Stimulated activated naive CD8-positive, alpha-beta T cell treated with anti-CD3 and anti-CD28 coated beads, Interleukin-15, Interleukin-2, amounts not matched to agents 100 U/mL and 50 U/mL, for 24 hours (primary cell): Measurements from ENCODE around the gene MYOCOS.
"Not testable (repeated sequence)": the region's sequence is repeated elsewhere in the genome, so short reads cannot be mapped to it uniquely, and the experiment has no call there.

Experiments used
- ATAC-seq: fragments of 150-1000 bp; cut with Tn5 transposase; one replicate; pipeline ENCODE4 v1.10.0; 2021
- DNase-seq: peaks from one replicate; pipeline ENCODE4 v3.0.0; 2021

Gene MYOCOS

GRCh38 chr1:171625225-171625624, 3.2 kb downstream of the MYOCOS start:
- DNase-seq (no peak), ATAC-seq (no peak)

- DNase-seq (no peak), ATAC-seq (no peak)
These were observed 5.0 kb downstream of the MYOCOS start for GRCh38 chr1:171627020-171627419.

- no peak for ATAC-seq
- DNase-seq: no peak
These were observed 6.2 kb downstream of the MYOCOS start for GRCh38 chr1:171628225-171628624.

- ATAC-seq: no peak
- DNase-seq: no peak
These were observed 13.6 kb downstream of the MYOCOS start for GRCh38 chr1:171635661-171636060.

GRCh38 chr1:171636141-171636540, 14.1 kb downstream of the MYOCOS start:
- DNase-seq (no peak), ATAC-seq (no peak)

GRCh38 chr1:171637928-171638576, 16.0 kb downstream of the MYOCOS start:
- DNase-seq (no peak), ATAC-seq (no peak)

- DNase-seq (no peak), ATAC-seq (no peak)
These were observed 18.2 kb downstream of the MYOCOS start for GRCh38 chr1:171640225-171640624.

- ATAC-seq: no peak
These were observed 19.2 kb downstream of the MYOCOS start for GRCh38 chr1:171641076-171641864.

GRCh38 chr1:171642197-171642596, 20.2 kb downstream of the MYOCOS start:
- DNase-seq: no peak
- ATAC-seq: no peak

More at GRCh38 chr1:171641076-171641864, 19.2 kb downstream of the MYOCOS start:
- no peak for DNase-seq

- no peak for ATAC-seq
- no peak for DNase-seq
These were observed 21.1 kb downstream of the MYOCOS start for GRCh38 chr1:171643156-171643555.

- ATAC-seq: peak; percentile 85
- DNase-seq: peak; percentile 71
These were observed 22.9 kb downstream of the MYOCOS start for GRCh38 chr1:171644805-171645483.

- ATAC-seq: no peak
- DNase-seq: no peak
These were observed 23.7 kb downstream of the MYOCOS start for GRCh38 chr1:171645553-171646248.

- DNase-seq: no peak
- no peak for ATAC-seq
These were observed 24.2 kb downstream of the MYOCOS start for GRCh38 chr1:171646249-171646560.

GRCh38 chr1:171652234-171652822, 30.3 kb downstream of the MYOCOS start, which contains the start of gene MYOC:
Gene MYOC, minus strand, starts transcription at chr1:171652688. Its CDS starts 77 bp downstream, at chr1:171652611.
- DNase-seq (no peak), ATAC-seq (no peak)

- ATAC-seq: no peak
- DNase-seq: no peak
These were observed 31.8 kb downstream of the MYOCOS start for GRCh38 chr1:171653796-171654195.

GRCh38 chr1:171654201-171654941, 32.3 kb downstream of the MYOCOS start:
- no peak for DNase-seq

GRCh38 chr1:171654942-171655745, 33.1 kb downstream of the MYOCOS start:
- ATAC-seq (peak; percentile 76), DNase-seq (peak; percentile 88)

More at GRCh38 chr1:171654201-171654941, 32.3 kb downstream of the MYOCOS start:
- ATAC-seq: no peak

GRCh38 chr1:171655746-171656116, 33.7 kb downstream of the MYOCOS start:
- no peak for DNase-seq
- no peak for ATAC-seq

- not testable (repeated sequence) for ATAC-seq, DNase-seq
These were observed 34.2 kb downstream of the MYOCOS start for GRCh38 chr1:171656206-171656605.

- no peak for DNase-seq
- no peak for ATAC-seq
These were observed 39.1 kb downstream of the MYOCOS start for GRCh38 chr1:171661076-171661650.
